Hematopoietic multipotent progenitor cell treated with erythropoietin and hydrocortisone succinate and interleukin-3 and kit ligand, for 4 days (in vitro differentiated cells): ENCODE data around the gene STOML3.
A peak's percentile ranks its signal among the peaks of the same experiment; 100 is the strongest.

Experiments
- DNase-seq: peaks from one replicate; pipeline ENCODE4 v3.0.0-alpha.2; 2015

Gene STOML3

GRCh38 chr13:38979891-38980749 lies 10.5 kb downstream of the STOML3 start:
- no peak for DNase-seq

GRCh38 chr13:38970380-38971051 lies 20.1 kb downstream of the STOML3 start:
- DNase-seq, result peak; percentile 7

GRCh38 chr13:38969187-38969586 lies 21.4 kb downstream of the STOML3 start:
- no peak for DNase-seq

- no peak for DNase-seq
Observed at GRCh38 chr13:38967446-38967845, 23.2 kb downstream of the STOML3 start.

GRCh38 chr13:38965281-38965680 lies 25.4 kb downstream of the STOML3 start:
- no peak for DNase-seq

GRCh38 chr13:38960175-38960574 lies 30.5 kb downstream of the STOML3 start:
- DNase-seq, result no peak

GRCh38 chr13:38957794-38958592 lies 32.6 kb downstream of the STOML3 start:
- no peak for DNase-seq

- DNase-seq, result no peak
Observed at GRCh38 chr13:38954844-38955243, 35.8 kb downstream of the STOML3 start.

- no peak for DNase-seq
Observed at GRCh38 chr13:38954291-38954690, 36.3 kb downstream of the STOML3 start.

GRCh38 chr13:38952827-38953226 lies 37.8 kb downstream of the STOML3 start:
- DNase-seq, result no peak

GRCh38 chr13:38951525-38952313 lies 38.9 kb downstream of the STOML3 start:
- peak; percentile 25 for DNase-seq

- DNase-seq, result no peak
Observed at GRCh38 chr13:38950987-38951386, 39.6 kb downstream of the STOML3 start.

GRCh38 chr13:38947054-38947453 lies 43.6 kb downstream of the STOML3 start:
- no peak for DNase-seq

- no peak for DNase-seq
Observed at GRCh38 chr13:38944219-38944618, 46.4 kb downstream of the STOML3 start.

GRCh38 chr13:38943231-38943630 lies 47.4 kb downstream of the STOML3 start:
- no peak for DNase-seq

GRCh38 chr13:38941353-38941945 lies 49.2 kb downstream of the STOML3 start:
- DNase-seq, result no peak

- no peak for DNase-seq
Observed at GRCh38 chr13:38933786-38934185, 56.8 kb downstream of the STOML3 start.

GRCh38 chr13:38922170-38922569 lies 68.5 kb downstream of the STOML3 start:
- DNase-seq, result no peak

- no peak for DNase-seq
Observed at GRCh38 chr13:38921081-38921480, 69.5 kb downstream of the STOML3 start.
